Measurements from ENCODE around the gene SETD3. TPM values are rescaled to one million over a fixed set of nuclear protein-coding genes. Genes with fewer than 3 reads are reported as not detected.

SETD3 gene
- total RNA-seq, 1 experiment from 2014 or later, result 46.8 TPM

DNA sequence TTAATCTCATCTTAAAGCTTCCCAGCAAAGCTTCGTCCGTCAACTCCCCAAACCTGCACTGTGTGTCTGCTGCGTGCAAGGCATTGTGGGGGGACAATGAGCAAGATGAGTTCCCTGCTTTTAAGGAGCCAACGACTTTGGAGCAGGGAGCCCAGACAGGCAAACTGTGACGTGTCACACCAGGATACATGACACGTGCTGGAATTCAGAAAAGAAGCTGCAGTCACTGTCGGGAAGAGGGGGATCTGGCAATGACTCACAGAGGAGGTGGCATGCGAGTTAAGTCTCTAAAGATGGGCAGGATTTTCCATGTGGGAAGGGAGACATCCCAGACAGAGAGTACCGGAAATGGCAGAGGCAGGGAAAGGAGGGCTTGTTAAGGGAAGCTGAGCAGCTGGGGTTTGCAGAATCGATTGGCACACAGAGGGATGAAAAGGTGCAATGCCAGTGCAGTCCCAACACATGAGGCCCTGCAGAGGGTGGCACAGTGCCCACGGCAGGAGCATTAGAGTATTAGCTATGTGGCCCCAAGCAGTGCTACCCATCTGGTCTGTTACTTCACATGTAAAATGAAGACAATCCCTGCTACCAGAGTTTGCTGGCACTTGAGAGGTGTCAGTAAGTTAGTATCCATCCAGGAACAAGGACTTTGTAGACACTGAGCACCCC is 52.9 kb downstream of the SETD3 start:
- ChIA-PET POLR2A (ENCODE audit: unreplicated experiment) (no interaction called here), CTCF (no interaction called here)
- DNase-seq (no peak), ATAC-seq (no peak)
- no TSS peak for BruUV-seq (replicated peaks)
- Histone ChIP-seq H3K9ac (ENCODE audit: low read length) (no peak overlapping the region), H3K27me3 (ENCODE audit: low read length) (no peaks in the 10 kb centered on the region), H3K9me3 (ENCODE audit: low read length) (no peaks in the 10 kb centered on the region), H3K4me3 (ENCODE audit: low read length) (no peak overlapping the region), H4K20me1 (ENCODE audit: low read length) (0 out of 2 replicates have a peak, but pooled peaks cover 4% of the 10 kb centered on the region), H3K4me1 (ENCODE audit: insufficient read depth, low read length) (no peaks in the 10 kb centered on the region), H3K4me2 (ENCODE audit: low read length) (no peak overlapping the region), H2AFZ (ENCODE audit: low read length) (no peak overlapping the region), H3F3A (ENCODE audit: low read length, unreplicated experiment) (no peaks in the 10 kb centered on the region), H3K27ac (ENCODE audit: low read length) (no peak overlapping the region), H3K9me2 (replicated peaks; ENCODE audit: low read length) (no peaks in the 10 kb centered on the region), H3K79me2 (ENCODE audit: low read length) (no peaks in the 10 kb centered on the region), H3K36me3 (ENCODE audit: low read depth, low read length) (peaks cover 24% of the 10 kb centered on the region)
- TF ChIP-seq, protein P1, sequence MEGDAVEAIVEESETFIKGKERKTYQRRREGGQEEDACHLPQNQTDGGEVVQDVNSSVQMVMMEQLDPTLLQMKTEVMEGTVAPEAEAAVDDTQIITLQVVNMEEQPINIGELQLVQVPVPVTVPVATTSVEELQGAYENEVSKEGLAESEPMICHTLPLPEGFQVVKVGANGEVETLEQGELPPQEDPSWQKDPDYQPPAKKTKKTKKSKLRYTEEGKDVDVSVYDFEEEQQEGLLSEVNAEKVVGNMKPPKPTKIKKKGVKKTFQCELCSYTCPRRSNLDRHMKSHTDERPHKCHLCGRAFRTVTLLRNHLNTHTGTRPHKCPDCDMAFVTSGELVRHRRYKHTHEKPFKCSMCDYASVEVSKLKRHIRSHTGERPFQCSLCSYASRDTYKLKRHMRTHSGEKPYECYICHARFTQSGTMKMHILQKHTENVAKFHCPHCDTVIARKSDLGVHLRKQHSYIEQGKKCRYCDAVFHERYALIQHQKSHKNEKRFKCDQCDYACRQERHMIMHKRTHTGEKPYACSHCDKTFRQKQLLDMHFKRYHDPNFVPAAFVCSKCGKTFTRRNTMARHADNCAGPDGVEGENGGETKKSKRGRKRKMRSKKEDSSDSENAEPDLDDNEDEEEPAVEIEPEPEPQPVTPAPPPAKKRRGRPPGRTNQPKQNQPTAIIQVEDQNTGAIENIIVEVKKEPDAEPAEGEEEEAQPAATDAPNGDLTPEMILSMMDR (conservative IDR thresholded peaks at IDR 0.05; ENCODE audit: low read depth, low read length), result no peak
- TF ChIP-seq EZH2 (IDR thresholded peaks at IDR 0.05; ENCODE audit: low read length, unreplicated experiment) (no peak), EZH2phosphoT487 (IDR thresholded peaks at IDR 0.05; ENCODE audit: borderline replicate concordance, low read length) (no peak)
- intact Hi-C loops (cut with micrococcal nuclease), result no loop called here

DNA sequence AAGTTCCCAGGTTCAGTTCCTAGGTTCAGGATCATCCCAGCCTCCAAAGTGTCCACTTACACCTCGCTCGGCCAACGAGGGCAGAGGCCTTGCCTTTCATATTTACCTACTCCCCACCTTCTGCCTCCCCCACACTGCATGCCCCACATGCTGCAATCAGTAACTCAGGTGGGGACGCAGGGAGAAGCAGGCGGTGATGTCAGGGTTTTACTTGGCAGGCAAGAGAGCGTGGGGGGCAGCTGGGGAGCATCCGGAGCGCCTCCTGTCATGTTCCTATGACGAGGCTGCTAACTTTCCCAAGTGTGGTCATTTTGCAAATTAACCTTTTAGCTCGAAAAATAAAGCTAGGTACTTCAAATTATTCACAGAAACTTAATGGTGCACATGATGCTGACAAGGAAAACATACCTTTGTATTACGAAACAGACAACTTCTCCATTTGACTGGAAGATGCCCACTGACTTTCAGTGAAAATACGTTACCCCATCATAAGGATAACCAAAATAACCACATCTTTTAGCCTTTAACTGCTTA is 53.8 kb downstream of the SETD3 start:
- no peaks in the 10 kb centered on the region for H3K79me2 ChIP-seq (ENCODE audit: low read length)
- H3K4me1 ChIP-seq (ENCODE audit: insufficient read depth, low read length), result no peaks in the 10 kb centered on the region
- H2AFZ ChIP-seq (ENCODE audit: low read length), result no peak overlapping the region
- ChIA-PET POLR2A (ENCODE audit: unreplicated experiment) (no interaction called here), CTCF (no interaction called here)
- intact Hi-C loops (cut with micrococcal nuclease), result no loop called here
- TF ChIP-seq, protein P1 (conservative IDR thresholded peaks at IDR 0.05; ENCODE audit: low read depth, low read length), result no peak
- TF ChIP-seq EZH2phosphoT487 (IDR thresholded peaks at IDR 0.05; ENCODE audit: borderline replicate concordance, low read length), result no peak
- no peaks in the 10 kb centered on the region for H3K9me3 ChIP-seq (ENCODE audit: low read length)
- no peaks in the 10 kb centered on the region for H3K27me3 ChIP-seq (ENCODE audit: low read length)
- BruUV-seq (replicated peaks), result no TSS peak
- 0 out of 2 replicates have a peak, but pooled peaks cover 4% of the 10 kb centered on the region for H4K20me1 ChIP-seq (ENCODE audit: low read length)
- ATAC-seq (no peak), DNase-seq (no peak)
- H3K27ac ChIP-seq (ENCODE audit: low read length), result no peak overlapping the region
- no peaks in the 10 kb centered on the region for H3F3A ChIP-seq (ENCODE audit: low read length, unreplicated experiment)
- H3K4me2 ChIP-seq (ENCODE audit: low read length), result no peak overlapping the region
- no peak overlapping the region for H3K9ac ChIP-seq (ENCODE audit: low read length)
- H3K36me3 ChIP-seq (ENCODE audit: low read depth, low read length), result peaks cover 24% of the 10 kb centered on the region
- H3K4me3 ChIP-seq (ENCODE audit: low read length), result no peak overlapping the region
- no peaks in the 10 kb centered on the region for H3K9me2 ChIP-seq (replicated peaks; ENCODE audit: low read length)

DNA sequence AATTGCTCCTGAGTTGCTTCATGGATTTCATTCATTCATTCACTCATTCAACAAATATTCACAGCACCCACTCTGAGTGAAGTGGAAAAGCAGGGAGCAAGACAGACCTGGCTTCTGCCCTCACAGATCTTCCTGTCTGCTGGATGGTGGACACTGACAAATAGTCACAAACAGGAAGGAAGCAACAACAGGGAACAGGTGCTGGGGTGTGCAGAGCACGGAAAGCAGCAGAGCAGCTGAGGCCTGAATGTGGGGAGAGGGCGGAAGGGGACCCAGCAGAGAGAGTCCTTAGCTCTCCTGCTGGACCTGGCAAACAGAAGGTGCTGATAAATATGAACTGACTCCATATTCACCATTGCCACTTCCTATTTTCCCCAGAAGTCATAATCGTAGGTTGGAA is 54.4 kb downstream of the SETD3 start:
- Histone ChIP-seq H4K20me1 (ENCODE audit: low read length) (0 out of 2 replicates have a peak, but pooled peaks cover 4% of the 10 kb centered on the region), H3K9ac (ENCODE audit: low read length) (no peak overlapping the region), H3K4me2 (ENCODE audit: low read length) (no peak overlapping the region), H3K4me1 (ENCODE audit: insufficient read depth, low read length) (no peaks in the 10 kb centered on the region), H3K9me3 (ENCODE audit: low read length) (no peaks in the 10 kb centered on the region), H3K27me3 (ENCODE audit: low read length) (no peaks in the 10 kb centered on the region), H3F3A (ENCODE audit: low read length, unreplicated experiment) (no peaks in the 10 kb centered on the region), H3K4me3 (ENCODE audit: low read length) (no peak overlapping the region), H3K79me2 (ENCODE audit: low read length) (no peaks in the 10 kb centered on the region), H3K9me2 (replicated peaks; ENCODE audit: low read length) (no peaks in the 10 kb centered on the region), H3K27ac (ENCODE audit: low read length) (no peak overlapping the region), H2AFZ (ENCODE audit: low read length) (no peak overlapping the region), H3K36me3 (ENCODE audit: low read depth, low read length) (peaks cover 24% of the 10 kb centered on the region)
- intact Hi-C loops (cut with micrococcal nuclease), result no loop called here
- POLR2A ChIA-PET (ENCODE audit: unreplicated experiment), result no interaction called here
- BruUV-seq (replicated peaks), result no TSS peak
- CTCF ChIA-PET, result no interaction called here
- no peak for ATAC-seq
- TF ChIP-seq EZH2phosphoT487 (IDR thresholded peaks at IDR 0.05; ENCODE audit: borderline replicate concordance, low read length) (no peak), EZH2 (IDR thresholded peaks at IDR 0.05; ENCODE audit: low read length, unreplicated experiment) (no peak)
- TF ChIP-seq, protein P1 (conservative IDR thresholded peaks at IDR 0.05; ENCODE audit: low read depth, low read length), result no peak
- no peak for DNase-seq
